Heart right ventricle (tissue), 16 donors: ENCODE data around the gene KCNQ1. TPM values are rescaled to one million over a fixed set of nuclear protein-coding genes. Genes with fewer than 3 reads are reported as not detected.

ENCODE experiments used
- ATAC-seq, 8 donors: fragments of 200-7000 bp; cut with Tn5 transposase; one replicate each; pipeline ENCODE4 v1.9.1; 2020; ENCODE audit warnings: mild to moderate bottlenecking in 8 of 8, moderate library complexity in 8 of 8, moderate number of reproducible peaks in 1 of 8
- DNase-seq, 2 donors: peaks; one replicate each; pipeline ENCODE4 v3.0.0-alpha.2; 2020
- H3K27ac ChIP-seq, 10 donors: fragments of 200-600 bp; sonication (generic) in 2 of 10; one replicate each; pipeline versions ENCODE4 v1.5.0 to v1.8.0; 2020 to 2022; ENCODE audit warnings: mild to moderate bottlenecking in 3 of 10
- H3K27me3 ChIP-seq, 7 donors: fragments of 200-600 bp; one replicate each; pipeline ENCODE4 v1.8.0; 2021 to 2022; ENCODE audit warnings: mild to moderate bottlenecking in 2 of 7
- H3K36me3 ChIP-seq, 9 donors: fragments of 200-600 bp; sonication (generic) in 1 of 9; one replicate each; pipeline versions ENCODE4 v1.5.0 to v1.8.0; 2020 to 2022; ENCODE audit warnings: mild to moderate bottlenecking in 2 of 9
- H3K4me1 ChIP-seq, 9 donors: fragments of 200-600 bp; sonication (generic) in 1 of 9; one replicate each; pipeline versions ENCODE4 v1.5.0 to v1.8.0; 2020 to 2022; ENCODE audit warnings: mild to moderate bottlenecking in 4 of 9
- H3K4me3 ChIP-seq, 10 donors: fragments of 200-600 bp; sonication (generic) in 2 of 10; one replicate each; pipeline versions ENCODE4 v1.5.0 to v1.8.0; 2020 to 2022; ENCODE audit warnings: mild to moderate bottlenecking in 7 of 10, moderate library complexity in 2 of 10
- H3K9me3 ChIP-seq, 11 donors: fragments of 200-600 bp in 10 of 11; sonication (generic) in 2 of 11; one replicate each; pipeline versions ENCODE4 v1.5.0 to v1.8.0; 2013 to 2022; ENCODE audit warnings: mild to moderate bottlenecking in 2 of 11, control low read depth in 1 of 11, moderate library complexity in 1 of 11
- CTCF ChIP-seq, 9 donors: fragments of 200-600 bp; sonication (generic) in 2 of 9; IDR thresholded peaks; one replicate each; pipeline versions ENCODE4 v1.5.0 to v1.8.0; 2021 to 2022; ENCODE audit warnings: antibody characterized with exemption in 9 of 9, mild to moderate bottlenecking in 5 of 9, moderate library complexity in 1 of 9
- WGBS, 2 donors: extraction: QIAGEN DNeasy Blood & Tissue Kit; methylation state at CpG; one replicate each; pipeline ENCODE4 v1.1.7; 2013; ENCODE audit warnings: inconsistent platforms in 1 of 2; 5-methylcytosine and 5-hydroxymethylcytosine counted together
- intact Hi-C, 10 donors: fragments of 100-400 bp; cut with DNase I; formaldehyde crosslinking; loops; one replicate each; pipeline versions ENCODE4 v1.11.1 to v1.14.2; 2022
- polyA plus RNA-seq, 2 donors: library from polyadenylated mRNA; stranded (reverse); fragments of 200-250 nt; gene quantifications; one replicate each; pipeline ENCODE4 v1.2.3, GENCODE V29; 2013
- total RNA-seq, 10 donors: library from RNA; stranded (reverse); fragmentation: NEBNext Ultra II Directional in 3 of 10; extraction: Animal tissue kit (Norgen Biotek cat#: 25700) in 3 of 10; gene quantifications; one replicate each; pipeline versions ENCODE4 v1.2.1 to v1.2.4, GENCODE V29; 2021 to 2023
- donor health status: Arrhythmogenic right ventricular cardiomyopathy.
- donor health status: ischemic (EF 13 %, LVEDD 7.1; RV severe dilation, severe dysfunction).
- donor health status: healthy with polysubstance abuse.
- donor health status: DM: no; HTN: yes; CAD: no.
- donor health status: DM: no; HTN: no; CAD: no.
- donor health status: ischemic (EF 25% LVEDD 6.9; RV normal size, moderate dysfunction).
- donor health status: ischemic (EF 25% LVEDD 5.7; RV mildly dilated, moderate dysfunction).
- donor health status: healthy.
- donor health status: DM: yes; HTN: yes; CAD: no.
- donor health status: Ischemic cardiomyopathy.
- donor health status: ischemic (EF 35%, LVEDD 5.7; RV mildly dilated, moderate dysfunction).
- donor health status: nonischemic (EF 11% LVEDD 7.7; RV severe dilation, severe dysfunction).
- donor health status: DM: yes; HTN: yes; CAD: no.
- donor health status: PGD.
- donor health status: ischemic (EF 29% LVEDD 5.4; RV normal size, mild dysfunction).
- donor health status: nonischemic (EF 23%, LVEDD 6.1; RV moderate dilation, normal function).

Gene KCNQ1
- total and polyA plus RNA-seq, 12 donors: 19.9 to 48.2 (median 33.7) TPM

- Histone ChIP-seq H3K27ac (no peak overlapping the region), H3K36me3 (peaks cover 0 to 3% (median 0%) of the 10 kb centered on the region in 9 donors), H3K9me3 (no peaks in the 10 kb centered on the region), H3K4me3 (no peak overlapping the region), H3K4me1 (peaks cover 0 to 9% (median 0%) of the 10 kb centered on the region in 9 donors), H3K27me3 (no peaks in the 10 kb centered on the region)
- DNase-seq (peak in 1 of 2 donors; percentile 6), ATAC-seq (peak in 2 of 8 donors; percentile 4 to 20)
- intact Hi-C loops: no loop called here
- peak in 3 of 9 donors; percentile 12 to 16 (median 14) for TF ChIP-seq CTCF (IDR thresholded peaks at IDR 0.05)
- WGBS, 2 donors: 90 to 93% methylated on average over 16 of the region's 16 CpGs
Observed at GRCh38 chr11:2566223-2567025, 121.6 kb downstream of the KCNQ1 start.

DNA sequence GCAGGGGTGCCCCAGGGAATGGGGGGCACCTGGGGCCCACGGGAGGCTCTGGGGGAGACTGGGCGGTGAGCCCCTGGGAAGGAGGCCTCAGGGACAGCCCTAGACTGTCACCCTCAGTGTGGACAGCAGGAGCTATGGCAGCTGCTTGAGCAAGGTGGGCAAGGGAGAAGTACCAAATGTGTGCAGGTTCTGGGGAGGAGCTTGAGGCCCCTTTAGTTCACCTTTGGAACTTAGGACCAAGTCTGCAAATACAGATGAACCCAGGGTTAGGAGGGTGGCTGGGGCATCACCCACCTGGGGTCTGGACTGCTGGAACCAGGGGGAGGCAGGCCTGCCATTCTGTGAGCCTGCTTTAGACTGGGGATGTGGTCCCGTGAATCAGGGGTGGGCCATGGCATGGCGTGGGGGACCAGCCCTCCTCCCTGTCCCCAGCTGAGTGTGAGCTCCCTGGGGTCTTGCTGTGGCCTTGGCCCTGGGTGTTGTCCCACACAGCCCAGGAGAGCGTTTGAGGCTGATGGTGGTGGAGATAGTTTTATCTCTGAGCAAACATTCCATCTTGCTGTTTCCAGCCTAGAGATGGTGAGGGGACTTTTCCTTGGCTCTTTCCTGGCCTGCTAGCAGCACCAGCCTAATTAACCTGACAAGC, 122.3 kb downstream of the KCNQ1 start:
- peaks cover 0 to 5% (median 0%) of the 10 kb centered on the region in 9 donors for H3K4me1 ChIP-seq
- 89 to 94% methylated on average over 5 of the region's 5 CpGs for WGBS, 2 donors
- ATAC-seq (no peak), DNase-seq (peak in 1 of 2 donors; percentile 4)
- H3K9me3 ChIP-seq: no peaks in the 10 kb centered on the region
- no peak overlapping the region for H3K27ac ChIP-seq
- H3K27me3 ChIP-seq: no peaks in the 10 kb centered on the region
- peaks cover 0 to 3% (median 0%) of the 10 kb centered on the region in 9 donors for H3K36me3 ChIP-seq
- intact Hi-C loops: no loop called here
- no peak for TF ChIP-seq CTCF (IDR thresholded peaks at IDR 0.05)
- H3K4me3 ChIP-seq: no peak overlapping the region

GRCh38 chr11:2569321-2569721, 124.5 kb downstream of the KCNQ1 start:
- no peak overlapping the region for H3K4me3 ChIP-seq
- H3K36me3 ChIP-seq: peaks cover 0 to 7% (median 0%) of the 10 kb centered on the region in 9 donors
- ATAC-seq (no peak), DNase-seq (peak in 1 of 2 donors; percentile 6)
- 91 to 93% methylated on average over 14 of the region's 14 CpGs for WGBS, 2 donors
- H3K27ac ChIP-seq: no peak overlapping the region
- peaks cover 0 to 5% (median 0%) of the 10 kb centered on the region in 9 donors for H3K4me1 ChIP-seq
- TF ChIP-seq CTCF (IDR thresholded peaks at IDR 0.05): no peak
- no peaks in the 10 kb centered on the region for H3K9me3 ChIP-seq
- no peaks in the 10 kb centered on the region for H3K27me3 ChIP-seq
- intact Hi-C loops: no loop called here

- WGBS, 2 donors: 95 to 97% methylated on average over 10 of the region's 10 CpGs
- no peak for ATAC-seq
- Histone ChIP-seq H3K36me3 (peaks cover 0 to 7% (median 0%) of the 10 kb centered on the region in 9 donors), H3K4me1 (peaks cover 0 to 5% (median 0%) of the 10 kb centered on the region in 9 donors), H3K27ac (no peak overlapping the region), H3K9me3 (no peaks in the 10 kb centered on the region), H3K27me3 (no peaks in the 10 kb centered on the region), H3K4me3 (no peak overlapping the region)
- intact Hi-C loops: no loop called here
- DNase-seq: no peak
- TF ChIP-seq CTCF (IDR thresholded peaks at IDR 0.05): no peak
Observed at GRCh38 chr11:2569731-2570210, 125.0 kb downstream of the KCNQ1 start.
